GM23338 (cell line): ENCODE data around the gene TMEM8B. TPM values are rescaled to one million over a fixed set of nuclear protein-coding genes. Genes with fewer than 3 reads are reported as not detected.

Experiments used
- ATAC-seq: fragments of 200-7000 bp; cut with Tn5 transposase; 3 replicates; pipeline ENCODE4 v1.9.1; 2020
- DNase-seq: peaks from one replicate; pipeline ENCODE4 v3.0.0-alpha.2; 2015; ENCODE audit warnings: low spot score
- H2AFZ ChIP-seq: fragments of 200-600 bp; sonication (generic); 2 replicates; pipeline ENCODE4 v1.8.0; 2016; ENCODE audit warnings: antibody characterized with exemption, mild to moderate bottlenecking, moderate library complexity
- H3F3A ChIP-seq: fragments of 200-600 bp; sonication (generic); replicated peaks from 2 replicates; pipeline ENCODE4 v1.8.0; 2017; ENCODE audit warnings: antibody characterized with exemption, mixed run types, low read depth
- H3K27ac ChIP-seq: fragments of 200-600 bp; sonication (generic); 2 replicates; pipeline ENCODE4 v1.6.1; 2016; ENCODE audit warnings: low read depth
- H3K27me3 ChIP-seq: fragments of 200-600 bp; sonication (generic); 2 replicates; pipeline ENCODE4 v1.8.0; 2016; ENCODE audit warnings: mild to moderate bottlenecking, mixed run types, moderate library complexity; ENCODE audit not compliant: insufficient read depth
- H3K36me3 ChIP-seq: fragments of 200-600 bp; sonication (generic); 2 replicates; pipeline ENCODE4 v1.8.0; 2016; ENCODE audit warnings: mild to moderate bottlenecking; ENCODE audit not compliant: insufficient read depth
- H3K4me1 ChIP-seq: fragments of 200-600 bp; sonication (generic); 2 replicates; pipeline ENCODE4 v1.8.0; 2016; ENCODE audit warnings: mild to moderate bottlenecking, moderate library complexity; ENCODE audit not compliant: insufficient read depth
- H3K4me2 ChIP-seq: fragments of 200-600 bp; sonication (generic); 2 replicates; pipeline ENCODE4 v1.7.1; 2017; ENCODE audit warnings: mixed run types
- H3K4me3 ChIP-seq: fragments of 200-600 bp; sonication (generic); 2 replicates; pipeline ENCODE4 v1.6.1; 2016; ENCODE audit warnings: mixed run types
- H3K79me2 ChIP-seq: fragments of 200-600 bp; sonication (generic); replicated peaks from 2 replicates; pipeline ENCODE4 v1.8.0; 2017; ENCODE audit warnings: mild to moderate bottlenecking; ENCODE audit not compliant: insufficient read depth
- H3K9me2 ChIP-seq: fragments of 200-600 bp; sonication (generic); 2 replicates; pipeline ENCODE4 v1.8.0; 2017; ENCODE audit not compliant: insufficient read depth
- H4K20me1 ChIP-seq: fragments of 200-600 bp; sonication (generic); replicated peaks from 2 replicates; pipeline ENCODE4 v1.8.0; 2017; ENCODE audit warnings: mild to moderate bottlenecking; ENCODE audit not compliant: insufficient read depth
- H3K27ac Mint-ChIP-seq: 2 replicates; pipeline ENCODE4 v1.8.0; 2020; ENCODE audit warnings: inconsistent platforms, mild to moderate bottlenecking, moderate library complexity, mixed read lengths
- H3K27me3 Mint-ChIP-seq: 3 replicates; pipeline ENCODE4 v1.8.0; 2022; ENCODE audit warnings: low read depth, mild to moderate bottlenecking, moderate library complexity, mixed read lengths, inconsistent platforms; ENCODE audit not compliant: insufficient read depth, poor library complexity
- H3K36me3 Mint-ChIP-seq: 3 replicates; pipeline ENCODE4 v1.8.0; 2021; ENCODE audit warnings: low read depth, mild to moderate bottlenecking, inconsistent platforms, moderate library complexity, mixed read lengths
- H3K4me1 Mint-ChIP-seq: 3 replicates; pipeline ENCODE4 v1.8.0; 2020; ENCODE audit warnings: mild to moderate bottlenecking, inconsistent platforms, mixed read lengths
- H3K4me3 Mint-ChIP-seq: 3 replicates; pipeline ENCODE4 v1.8.0; 2021; ENCODE audit warnings: moderate library complexity, mild to moderate bottlenecking, inconsistent platforms, mixed read lengths
- H3K9me3 Mint-ChIP-seq: 3 replicates; pipeline ENCODE4 v1.8.0; 2020; ENCODE audit warnings: moderate library complexity, mild to moderate bottlenecking, inconsistent platforms, mixed read lengths
- CREB1 ChIP-seq: fragments of 250-450 bp; sonication (Bioruptor Pico); IDR thresholded peaks from 2 replicates; pipeline ENCODE4 v1.5.0; 2020; ENCODE audit warnings: low read depth, mild to moderate bottlenecking, moderate library complexity
- ETS1 ChIP-seq: IDR thresholded peaks from 2 replicates; pipeline ENCODE4 v1.6.1; 2016; ENCODE audit warnings: antibody characterized with exemption
- EZH2 ChIP-seq: fragments of 200-600 bp; sonication (generic); IDR thresholded peaks from one replicate; pipeline ENCODE4 v1.8.0; 2017; ENCODE audit warnings: antibody characterized with exemption, mild to moderate bottlenecking, low read depth; ENCODE audit not compliant: unreplicated experiment
- EZH2phosphoT487 ChIP-seq: fragments of 200-600 bp; sonication (generic); IDR thresholded peaks from one replicate; pipeline ENCODE4 v1.8.1; 2018; ENCODE audit warnings: antibody characterized with exemption; ENCODE audit not compliant: unreplicated experiment
- JUNB ChIP-seq: IDR thresholded peaks from one replicate; pipeline ENCODE4 v1.6.1; 2016; ENCODE audit warnings: antibody characterized with exemption; ENCODE audit not compliant: unreplicated experiment
- NANOG ChIP-seq: IDR thresholded peaks from 2 replicates; pipeline ENCODE4 v1.6.1; 2016; ENCODE audit warnings: antibody characterized with exemption, borderline replicate concordance
- POLR2AphosphoS5 ChIP-seq: IDR thresholded peaks from 2 replicates; pipeline ENCODE4 v1.6.1; 2016; ENCODE audit warnings: antibody characterized with exemption, low read depth
- ZNF114 ChIP-seq: fragments of 250-450 bp; sonication (Bioruptor Pico); IDR thresholded peaks from 2 replicates; pipeline ENCODE4 v1.5.0; 2020; ENCODE audit warnings: mild to moderate bottlenecking, moderate library complexity
- ZNF331 ChIP-seq: fragments of 250-450 bp; sonication (Bioruptor Pico); IDR thresholded peaks from 2 replicates; pipeline ENCODE4 v1.5.0; 2020; ENCODE audit warnings: low read depth, mild to moderate bottlenecking, moderate library complexity
- ZNF462 ChIP-seq: fragments of 250-450 bp; sonication (Bioruptor Pico); IDR thresholded peaks from 2 replicates; pipeline ENCODE4 v1.5.0; 2020; ENCODE audit warnings: mild to moderate bottlenecking, moderate library complexity
- polyA plus RNA-seq: library from polyadenylated mRNA; unstranded; fragments of >200 nt; fragmentation: Nextera tagmentation; extraction: Ambion mirVana; gene quantifications from 2 replicates; pipeline ENCODE4 v1.2.1, GENCODE V29; 2016
- total RNA-seq: library from RNA; depleted of rRNA; stranded (reverse); fragments of >200 nt; shearing (Covaris generic); gene quantifications from 2 replicates; pipeline ENCODE4 v1.2.3, GENCODE V29; 2014
- TF ChIP-seq, protein P1 (sequence below), 2 experiments: fragments of 200-600 bp in 1 of 2; sonication (generic) in 1 of 2; conservative IDR thresholded peaks; 2 replicates each; pipeline versions ENCODE4 v1.5.1 to v1.6.1; 2016 to 2017; ENCODE audit warnings: antibody characterized with exemption in 2 of 2, low read depth in 2 of 2, mild to moderate bottlenecking in 2 of 2, moderate library complexity in 1 of 2
- TF ChIP-seq, protein P2 (sequence below): IDR thresholded peaks from one replicate; pipeline ENCODE4 v1.6.1; 2018; ENCODE audit warnings: antibody characterized with exemption; ENCODE audit not compliant: unreplicated experiment

The TMEM8B gene
- total and polyA plus RNA-seq, 2 experiments from 2014 or later = 4.2 to 5.5 TPM

GRCh38 chr9:35810122-35810521, 18.9 kb upstream of the TMEM8B start:
- TF ChIP-seq POLR2AphosphoS5 (no peak), JUNB (no peak), ZNF331 (CRISPR knock-in tag) (no peak), EZH2 (no peak), NANOG (no peak), CREB1 (CRISPR knock-in tag) (no peak), ETS1 (no peak), ZNF114 (CRISPR knock-in tag) (no peak), EZH2phosphoT487 (no peak), ZNF462 (CRISPR knock-in tag) (no peak)
- TF ChIP-seq, protein P1, sequence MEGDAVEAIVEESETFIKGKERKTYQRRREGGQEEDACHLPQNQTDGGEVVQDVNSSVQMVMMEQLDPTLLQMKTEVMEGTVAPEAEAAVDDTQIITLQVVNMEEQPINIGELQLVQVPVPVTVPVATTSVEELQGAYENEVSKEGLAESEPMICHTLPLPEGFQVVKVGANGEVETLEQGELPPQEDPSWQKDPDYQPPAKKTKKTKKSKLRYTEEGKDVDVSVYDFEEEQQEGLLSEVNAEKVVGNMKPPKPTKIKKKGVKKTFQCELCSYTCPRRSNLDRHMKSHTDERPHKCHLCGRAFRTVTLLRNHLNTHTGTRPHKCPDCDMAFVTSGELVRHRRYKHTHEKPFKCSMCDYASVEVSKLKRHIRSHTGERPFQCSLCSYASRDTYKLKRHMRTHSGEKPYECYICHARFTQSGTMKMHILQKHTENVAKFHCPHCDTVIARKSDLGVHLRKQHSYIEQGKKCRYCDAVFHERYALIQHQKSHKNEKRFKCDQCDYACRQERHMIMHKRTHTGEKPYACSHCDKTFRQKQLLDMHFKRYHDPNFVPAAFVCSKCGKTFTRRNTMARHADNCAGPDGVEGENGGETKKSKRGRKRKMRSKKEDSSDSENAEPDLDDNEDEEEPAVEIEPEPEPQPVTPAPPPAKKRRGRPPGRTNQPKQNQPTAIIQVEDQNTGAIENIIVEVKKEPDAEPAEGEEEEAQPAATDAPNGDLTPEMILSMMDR (conservative IDR thresholded peaks at IDR 0.05; ENCODE audit: low read depth in 2 of 2) = no peak
- TF ChIP-seq, protein P2, sequence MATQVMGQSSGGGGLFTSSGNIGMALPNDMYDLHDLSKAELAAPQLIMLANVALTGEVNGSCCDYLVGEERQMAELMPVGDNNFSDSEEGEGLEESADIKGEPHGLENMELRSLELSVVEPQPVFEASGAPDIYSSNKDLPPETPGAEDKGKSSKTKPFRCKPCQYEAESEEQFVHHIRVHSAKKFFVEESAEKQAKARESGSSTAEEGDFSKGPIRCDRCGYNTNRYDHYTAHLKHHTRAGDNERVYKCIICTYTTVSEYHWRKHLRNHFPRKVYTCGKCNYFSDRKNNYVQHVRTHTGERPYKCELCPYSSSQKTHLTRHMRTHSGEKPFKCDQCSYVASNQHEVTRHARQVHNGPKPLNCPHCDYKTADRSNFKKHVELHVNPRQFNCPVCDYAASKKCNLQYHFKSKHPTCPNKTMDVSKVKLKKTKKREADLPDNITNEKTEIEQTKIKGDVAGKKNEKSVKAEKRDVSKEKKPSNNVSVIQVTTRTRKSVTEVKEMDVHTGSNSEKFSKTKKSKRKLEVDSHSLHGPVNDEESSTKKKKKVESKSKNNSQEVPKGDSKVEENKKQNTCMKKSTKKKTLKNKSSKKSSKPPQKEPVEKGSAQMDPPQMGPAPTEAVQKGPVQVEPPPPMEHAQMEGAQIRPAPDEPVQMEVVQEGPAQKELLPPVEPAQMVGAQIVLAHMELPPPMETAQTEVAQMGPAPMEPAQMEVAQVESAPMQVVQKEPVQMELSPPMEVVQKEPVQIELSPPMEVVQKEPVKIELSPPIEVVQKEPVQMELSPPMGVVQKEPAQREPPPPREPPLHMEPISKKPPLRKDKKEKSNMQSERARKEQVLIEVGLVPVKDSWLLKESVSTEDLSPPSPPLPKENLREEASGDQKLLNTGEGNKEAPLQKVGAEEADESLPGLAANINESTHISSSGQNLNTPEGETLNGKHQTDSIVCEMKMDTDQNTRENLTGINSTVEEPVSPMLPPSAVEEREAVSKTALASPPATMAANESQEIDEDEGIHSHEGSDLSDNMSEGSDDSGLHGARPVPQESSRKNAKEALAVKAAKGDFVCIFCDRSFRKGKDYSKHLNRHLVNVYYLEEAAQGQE = no peak
- H3K27me3 Mint-ChIP-seq = peaks cover 12% of the 10 kb centered on the region
- Histone ChIP-seq H3K9me2 (no peaks in the 10 kb centered on the region; the same call in 1 of the 2 replicates), H3K27ac (no peak overlapping the region), H3K4me1 (peaks cover 18% of the 10 kb centered on the region), H3K27me3 (no peaks in the 10 kb centered on the region), H3K4me3 (no peak overlapping the region), H4K20me1 (no peaks in the 10 kb centered on the region), H3K36me3 (no peaks in the 10 kb centered on the region), H3K79me2 (no peaks in the 10 kb centered on the region), H2AFZ (no peak overlapping the region), H3K4me2 (no peak overlapping the region), H3F3A (peaks cover 6% of the 10 kb centered on the region)
- DNase-seq (no peak), ATAC-seq (no peak)
- H3K4me3 Mint-ChIP-seq = no peak overlapping the region
- no peaks in the 10 kb centered on the region for H3K9me3 Mint-ChIP-seq
- H3K36me3 Mint-ChIP-seq = peaks cover 11% of the 10 kb centered on the region; the same call in 2 of the 3 replicates
- H3K4me1 Mint-ChIP-seq = peaks cover 22% of the 10 kb centered on the region
- no peak overlapping the region for H3K27ac Mint-ChIP-seq
